ENCODE results near the gene MNAT1. TPM values are rescaled to one million over a fixed set of nuclear protein-coding genes. Genes with fewer than 3 reads are reported as not detected.

MNAT1 gene
- polyA plus RNA-seq, 3 donors = 4.1 to 5.8 (median 4.5) TPM

- DNase-seq = no peak
- Histone ChIP-seq H3K27me3 (ENCODE audit: control insufficient read depth in 2 of 2, insufficient read depth in 2 of 2, low read length in 2 of 2) (no peaks in the 10 kb centered on the region), H3K9me3 (replicated peaks in 1 of 2; ENCODE audit: control insufficient read depth in 1 of 2, insufficient read depth in 1 of 2, low read length in 2 of 2) (no peaks in the 10 kb centered on the region), H4K20me1 (ENCODE audit: insufficient read depth, low read length) (no peaks in the 10 kb centered on the region), H3K36me3 (replicated peaks in 1 of 2; ENCODE audit: control insufficient read depth in 1 of 2, insufficient read depth in 2 of 2, low read length in 2 of 2) (peaks cover 2 to 3% of the 10 kb centered on the region in 2 donors), H3K4me1 (ENCODE audit: control insufficient read depth in 1 of 2, insufficient read depth in 2 of 2, low read length in 2 of 2) (no peaks in the 10 kb centered on the region), H3K9ac (ENCODE audit: insufficient read depth, low read length, poor library complexity, severe bottlenecking) (no peak overlapping the region), H3K4me2 (replicated peaks; ENCODE audit: extremely low read depth, low read length, poor library complexity, severe bottlenecking) (no peak overlapping the region), H3K4me3 (replicated peaks in 1 of 3; ENCODE audit: low read depth in 2 of 3, low read length in 3 of 3) (no peak overlapping the region), H3K27ac (ENCODE audit: low read depth in 1 of 2, low read length in 2 of 2) (no peak overlapping the region), H2AFZ (ENCODE audit: insufficient read depth, low read depth, low read length, poor library complexity, severe bottlenecking) (no peak overlapping the region), H3K79me2 (ENCODE audit: insufficient read depth, low read length) (no peaks in the 10 kb centered on the region)
- WGBS (ENCODE audit: insufficient coverage) = 83% methylated on average over 1 of the region's 2 CpGs
- Mint-ChIP-seq H3K4me3 (no peak overlapping the region), H3K4me1 (no peaks in the 10 kb centered on the region), H3K27me3 (ENCODE audit: low read depth in 3 of 3) (peaks cover 0 to 2% (median 0%) of the 10 kb centered on the region in 3 donors), H3K36me3 (peaks cover 12 to 14% of the 10 kb centered on the region in 2 donors), H3K27ac (no peak overlapping the region), H3K9me3 (no peaks in the 10 kb centered on the region)
- TF ChIP-seq CTCF (IDR thresholded peaks at IDR 0.05) = no peak
- intact Hi-C loops (cut with micrococcal nuclease) = no loop called here
Measured at GRCh38 chr14:60807247-60807646, 72.7 kb downstream of the MNAT1 start.

GRCh38 chr14:60807971-60808370 is 73.4 kb downstream of the MNAT1 start:
- DNase-seq = no peak
- Histone ChIP-seq H3K9ac (ENCODE audit: insufficient read depth, low read length, poor library complexity, severe bottlenecking) (no peak overlapping the region), H3K79me2 (ENCODE audit: insufficient read depth, low read length) (no peaks in the 10 kb centered on the region), H2AFZ (ENCODE audit: insufficient read depth, low read depth, low read length, poor library complexity, severe bottlenecking) (no peak overlapping the region), H3K9me3 (replicated peaks in 1 of 2; ENCODE audit: control insufficient read depth in 1 of 2, insufficient read depth in 1 of 2, low read length in 2 of 2) (no peaks in the 10 kb centered on the region), H3K4me1 (ENCODE audit: control insufficient read depth in 1 of 2, insufficient read depth in 2 of 2, low read length in 2 of 2) (no peaks in the 10 kb centered on the region), H3K27me3 (ENCODE audit: control insufficient read depth in 2 of 2, insufficient read depth in 2 of 2, low read length in 2 of 2) (no peaks in the 10 kb centered on the region), H3K36me3 (replicated peaks in 1 of 2; ENCODE audit: control insufficient read depth in 1 of 2, insufficient read depth in 2 of 2, low read length in 2 of 2) (peaks cover 4 to 10% of the 10 kb centered on the region in 2 donors), H3K27ac (ENCODE audit: low read depth in 1 of 2, low read length in 2 of 2) (no peak overlapping the region), H4K20me1 (ENCODE audit: insufficient read depth, low read length) (no peaks in the 10 kb centered on the region), H3K4me2 (replicated peaks; ENCODE audit: extremely low read depth, low read length, poor library complexity, severe bottlenecking) (no peak overlapping the region), H3K4me3 (replicated peaks in 1 of 3; ENCODE audit: low read depth in 2 of 3, low read length in 3 of 3) (no peak overlapping the region)
- H3K27ac Mint-ChIP-seq = no peak overlapping the region
- no peaks in the 10 kb centered on the region for H3K9me3 Mint-ChIP-seq
- TF ChIP-seq CTCF (IDR thresholded peaks at IDR 0.05) = no peak
- no peak overlapping the region for H3K4me3 Mint-ChIP-seq
- WGBS (ENCODE audit: insufficient coverage) = no CpG with 5 or more reads among the region's 3 CpGs
- H3K27me3 Mint-ChIP-seq (ENCODE audit: low read depth in 3 of 3) = peaks cover 0 to 2% (median 0%) of the 10 kb centered on the region in 3 donors
- no peaks in the 10 kb centered on the region for H3K4me1 Mint-ChIP-seq
- peaks cover 18 to 21% of the 10 kb centered on the region in 2 donors for H3K36me3 Mint-ChIP-seq
- intact Hi-C loops (cut with micrococcal nuclease) = no loop called here

All from CD14-positive monocyte (primary cell).